ENCODE results near the gene PSMD13. TPM values are rescaled to one million over a fixed set of nuclear protein-coding genes. Genes with fewer than 3 reads are reported as not detected.

Gene PSMD13
- total RNA-seq, 1 experiment from 2014 or later, result 295 TPM

DNA sequence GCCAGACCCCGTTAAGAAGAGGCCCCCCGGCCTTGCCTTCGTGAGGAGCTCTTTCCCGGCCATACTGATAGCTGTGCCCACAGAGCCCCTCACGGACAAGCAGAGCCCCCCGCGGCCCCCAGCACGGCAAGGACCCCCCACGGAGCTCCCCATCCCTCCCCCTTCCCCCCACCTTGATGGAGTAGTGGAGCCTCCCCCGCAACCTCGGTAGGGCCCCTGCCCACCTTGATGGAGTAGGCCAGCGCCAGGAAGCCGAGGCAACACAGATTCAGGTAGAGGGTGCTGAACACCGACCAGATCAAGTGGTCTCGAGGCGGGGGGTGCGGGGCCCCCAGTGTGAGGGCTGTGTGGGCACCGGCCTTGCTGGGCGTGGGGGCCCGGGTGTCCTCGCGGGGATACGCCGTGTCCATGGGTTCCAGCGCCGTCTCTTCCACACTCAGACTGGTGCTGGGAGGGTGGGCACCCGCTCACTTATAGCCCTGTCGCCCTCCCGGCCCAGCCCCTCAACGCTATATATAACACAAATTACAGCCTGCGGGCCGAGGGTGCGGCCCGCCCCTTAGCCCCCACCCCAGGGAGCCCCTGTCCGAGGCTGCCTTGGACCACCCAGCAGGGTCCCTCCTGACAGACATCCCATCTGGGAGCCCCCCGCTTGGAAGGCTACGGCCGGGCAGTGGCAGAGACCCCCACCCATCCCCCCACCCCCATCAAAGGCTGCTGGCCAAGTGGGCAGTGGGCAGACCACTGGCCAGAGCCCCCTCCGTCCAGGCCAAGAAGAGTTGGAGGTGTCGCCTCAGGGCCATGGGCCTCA, 62.5 kb downstream of the PSMD13 start, which contains the start of gene IFITM5:
Gene IFITM5 (minus strand): TSS at position 446 of the 811 bp plus-strand sequence. CDS start 36 bp downstream, at position 410.
- no peak for DNase-seq (ENCODE audit: low spot score)

DNA sequence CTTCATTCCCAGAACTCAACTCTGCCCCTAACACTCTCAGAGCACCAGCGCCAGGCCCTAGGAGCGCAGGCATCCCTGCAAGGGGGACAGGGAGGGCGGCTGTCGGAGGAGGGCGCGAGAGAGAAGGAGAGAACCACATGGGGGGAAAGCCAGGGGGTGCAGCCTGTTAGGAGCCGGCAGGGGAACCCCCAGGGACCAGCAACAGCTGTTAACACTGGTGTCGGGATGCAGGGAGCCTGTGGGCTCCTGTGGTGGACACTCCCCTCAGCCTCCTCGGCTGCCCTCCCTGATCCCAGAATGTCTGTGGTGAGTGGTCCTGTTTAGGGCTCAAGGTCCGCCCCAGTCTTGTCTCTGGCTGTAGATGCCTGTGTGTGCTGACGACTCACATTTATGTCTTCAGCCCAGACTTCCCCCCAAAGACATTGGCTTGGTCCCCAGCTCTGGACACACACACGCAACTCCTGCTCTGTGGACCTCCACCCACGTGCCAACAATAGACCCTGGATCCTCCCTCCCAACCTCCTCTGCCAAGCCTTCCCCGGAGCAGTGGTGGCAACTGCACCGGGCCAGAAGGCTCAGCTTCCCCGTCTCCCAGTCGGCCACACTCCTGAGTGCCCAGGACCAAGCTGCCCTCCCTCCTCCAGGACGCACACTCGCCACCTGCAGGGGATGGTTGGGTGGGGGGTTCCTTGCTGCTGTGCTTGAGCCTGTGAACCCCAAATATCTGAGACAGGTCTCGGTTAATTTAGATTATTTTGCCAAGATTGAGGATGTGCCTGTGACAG, 63.4 kb downstream of the PSMD13 start:
- no peak for DNase-seq (ENCODE audit: low spot score)

Other genes with a start within 250 kb of the PSMD13 start
- not detected in 2 replicates for gene SCGB1C1, start 43.9 kb upstream of the PSMD13 start, total RNA-seq (2014; rRNA removed; shearing (Covaris generic))
- gene BET1L, start 29.6 kb upstream of the PSMD13 start, total RNA-seq (2014; rRNA removed; shearing (Covaris generic)), result 30.3 and 30.7 TPM in 2 replicates
- gene RIC8A, start 29.3 kb upstream of the PSMD13 start, total RNA-seq (2014; rRNA removed; shearing (Covaris generic)), result 138 and 139 TPM in 2 replicates
- gene SIRT3, start 634 bp upstream of the PSMD13 start, total RNA-seq (2014; rRNA removed; shearing (Covaris generic)), result 6.4 and 12.3 TPM in 2 replicates
- not detected in 2 replicates for gene NLRP6, start 41.4 kb downstream of the PSMD13 start, total RNA-seq (2014; rRNA removed; shearing (Covaris generic))
- 2.2 and 2.4 TPM in 2 replicates for gene PGGHG, start 52.1 kb downstream of the PSMD13 start, total RNA-seq (2014; rRNA removed; shearing (Covaris generic))
- not detected in 2 replicates for gene IFITM5, start 62.5 kb downstream of the PSMD13 start, total RNA-seq (2014; rRNA removed; shearing (Covaris generic))
- 21.9 and 30.7 TPM in 2 replicates for gene IFITM2, start 70.8 kb downstream of the PSMD13 start, total RNA-seq (2014; rRNA removed; shearing (Covaris generic))
- 179 TPM in 2 replicates for gene IFITM1, start 77.1 kb downstream of the PSMD13 start, total RNA-seq (2014; rRNA removed; shearing (Covaris generic))
- gene IFITM3, start 83.9 kb downstream of the PSMD13 start, total RNA-seq (2014; rRNA removed; shearing (Covaris generic)), result 183 and 240 TPM in 2 replicates
- gene B4GALNT4, start 132.5 kb downstream of the PSMD13 start, total RNA-seq (2014; rRNA removed; shearing (Covaris generic)), result 6.5 and 11.1 TPM in 2 replicates
- gene PKP3, start 157.2 kb downstream of the PSMD13 start, total RNA-seq (2014; rRNA removed; shearing (Covaris generic)), result 2.4 and 3.0 TPM in 2 replicates
- 1.9 TPM in 1 of 2 replicates, not detected in the other for gene SIGIRR, start 178.0 kb downstream of the PSMD13 start, total RNA-seq (2014; rRNA removed; shearing (Covaris generic))
- not detected in 2 replicates for gene ANO9, start 205.0 kb downstream of the PSMD13 start, total RNA-seq (2014; rRNA removed; shearing (Covaris generic))
- gene PTDSS2, start 213.3 kb downstream of the PSMD13 start, total RNA-seq (2014; rRNA removed; shearing (Covaris generic)), result 15.0 and 26.7 TPM in 2 replicates